Left lobe of liver (tissue), 2 donors: ENCODE data around the gene PKD2L2. TPM values are rescaled to one million over a fixed set of nuclear protein-coding genes. Genes with fewer than 3 reads are reported as not detected.
"Not testable (repeated sequence)": the region's sequence is repeated elsewhere in the genome, so short reads cannot be mapped to it uniquely, and the experiment has no call there.

ENCODE experiments used
- ATAC-seq: fragments of 200-7000 bp; cut with Tn5 transposase; one replicate; pipeline ENCODE4 v1.9.1; 2020; ENCODE audit warnings: mild to moderate bottlenecking, moderate library complexity
- DNase-seq: peaks from one replicate; pipeline ENCODE4 v3.0.0-alpha.2; 2020; ENCODE audit warnings: low spot score
- total RNA-seq: library from RNA; stranded (reverse); gene quantifications from one replicate; pipeline ENCODE4 v1.2.1, GENCODE V29; 2021
- donor health status: DM: no; HTN: no; CAD: no; lungs with moderate emphysema.
- donor health status: DM: no; HTN: yes; CAD: no.

Gene PKD2L2
- not detected for total RNA-seq

- DNase-seq (peak; percentile 60), ATAC-seq (peak; percentile 88)
Measured at GRCh38 chr5:137888863-137889759, at the start of gene PKD2L2. Gene PKD2L2, plus strand, starts transcription at chr5:137889457. Its CDS starts 35 bp downstream, at chr5:137889492.

DNA sequence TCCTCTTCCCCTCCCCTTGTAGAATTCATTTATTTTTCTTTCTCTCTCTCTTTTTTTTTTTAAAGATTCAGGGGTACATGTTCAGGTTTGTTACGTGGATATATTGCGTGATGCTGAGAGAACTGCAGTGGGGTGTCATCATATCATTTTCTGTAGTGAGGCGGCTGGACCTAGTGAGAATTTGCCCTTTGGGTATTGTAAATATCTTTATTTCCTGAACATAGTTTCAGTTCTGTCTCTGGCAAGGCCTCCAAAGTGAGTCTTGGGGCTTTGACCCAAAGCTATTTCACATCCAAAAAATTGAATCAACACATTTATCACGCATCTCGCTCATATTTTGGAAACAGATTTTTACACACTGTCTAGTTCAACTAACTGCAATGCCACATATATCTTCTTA, 47.0 kb upstream of the PKD2L2 start:
- ATAC-seq: no peak
- no peak for DNase-seq

GRCh38 chr5:137843676-137844299, 45.5 kb upstream of the PKD2L2 start:
- ATAC-seq (no peak), DNase-seq (no peak)

- DNase-seq (no peak), ATAC-seq (no peak)
Measured at GRCh38 chr5:137845472-137845871, 43.8 kb upstream of the PKD2L2 start.

DNA sequence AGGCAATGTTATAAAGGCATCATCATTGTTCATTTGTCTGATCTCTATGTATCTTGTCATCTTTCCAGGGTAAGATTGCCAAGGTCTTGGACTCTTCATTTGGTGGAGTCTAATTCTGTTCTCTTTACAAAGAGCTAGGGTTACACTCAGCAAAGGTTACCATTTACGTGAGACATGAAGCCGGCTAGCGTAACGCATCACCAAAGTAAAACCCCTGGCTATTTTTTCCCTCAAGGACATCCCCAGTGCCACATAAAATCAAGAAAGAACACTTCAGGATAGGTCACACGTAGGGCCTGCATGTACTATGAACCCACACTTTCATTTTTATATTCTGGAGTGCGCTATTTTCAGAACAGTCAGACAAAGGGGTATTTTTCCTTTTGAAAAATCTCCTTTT, 41.6 kb upstream of the PKD2L2 start:
- DNase-seq (no peak), ATAC-seq (no peak)

GRCh38 chr5:137853165-137853564, 36.1 kb upstream of the PKD2L2 start:
- ATAC-seq, DNase-seq: not testable (repeated sequence)

GRCh38 chr5:137856201-137856600, 33.1 kb upstream of the PKD2L2 start:
- ATAC-seq (no peak), DNase-seq (no peak)

DNA sequence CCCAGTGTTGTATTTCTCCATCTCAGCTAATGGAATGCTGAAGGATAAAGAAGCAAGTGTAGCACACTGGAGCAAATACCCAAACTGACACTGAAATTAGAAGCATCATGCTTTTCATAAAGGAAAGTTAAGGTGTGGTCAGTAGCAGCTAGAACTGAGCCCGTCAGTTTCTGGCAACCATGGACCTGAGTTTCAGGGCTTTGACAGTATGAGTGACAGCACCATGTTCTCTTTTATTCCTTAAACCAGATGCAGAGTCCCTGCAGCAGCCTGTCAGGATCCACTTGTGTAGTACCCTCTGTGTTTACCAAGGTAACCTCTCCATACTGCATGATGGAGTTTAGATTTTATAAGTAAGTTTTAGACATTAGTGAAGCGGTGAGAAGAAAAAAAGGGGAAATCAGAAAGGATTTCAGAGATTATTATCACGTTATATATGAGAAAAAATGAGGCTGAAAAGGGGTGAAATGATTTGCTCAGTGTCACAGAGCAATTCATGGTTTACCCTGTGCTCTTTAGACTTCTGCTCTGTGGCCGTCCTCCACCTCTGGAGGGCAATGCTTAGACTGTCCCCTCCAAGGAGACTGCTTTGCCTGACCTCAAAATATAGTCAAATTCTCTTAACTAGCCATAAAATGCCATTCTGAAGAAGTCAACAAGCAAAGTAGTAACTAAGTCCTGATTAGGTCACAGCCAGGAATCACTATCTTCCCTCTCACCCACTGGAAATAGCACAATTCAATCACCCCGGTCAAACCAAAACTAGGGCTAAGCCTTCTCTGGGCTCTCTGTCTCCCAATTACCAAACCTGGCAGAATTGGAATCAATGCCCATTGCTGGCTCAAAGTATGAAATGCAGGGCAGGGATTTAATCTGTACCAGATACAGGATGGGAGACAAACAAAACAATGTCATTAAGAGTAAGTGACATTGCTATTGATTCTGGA, 32.1 kb upstream of the PKD2L2 start:
- DNase-seq: no peak
- peak; percentile 31 for ATAC-seq

DNA sequence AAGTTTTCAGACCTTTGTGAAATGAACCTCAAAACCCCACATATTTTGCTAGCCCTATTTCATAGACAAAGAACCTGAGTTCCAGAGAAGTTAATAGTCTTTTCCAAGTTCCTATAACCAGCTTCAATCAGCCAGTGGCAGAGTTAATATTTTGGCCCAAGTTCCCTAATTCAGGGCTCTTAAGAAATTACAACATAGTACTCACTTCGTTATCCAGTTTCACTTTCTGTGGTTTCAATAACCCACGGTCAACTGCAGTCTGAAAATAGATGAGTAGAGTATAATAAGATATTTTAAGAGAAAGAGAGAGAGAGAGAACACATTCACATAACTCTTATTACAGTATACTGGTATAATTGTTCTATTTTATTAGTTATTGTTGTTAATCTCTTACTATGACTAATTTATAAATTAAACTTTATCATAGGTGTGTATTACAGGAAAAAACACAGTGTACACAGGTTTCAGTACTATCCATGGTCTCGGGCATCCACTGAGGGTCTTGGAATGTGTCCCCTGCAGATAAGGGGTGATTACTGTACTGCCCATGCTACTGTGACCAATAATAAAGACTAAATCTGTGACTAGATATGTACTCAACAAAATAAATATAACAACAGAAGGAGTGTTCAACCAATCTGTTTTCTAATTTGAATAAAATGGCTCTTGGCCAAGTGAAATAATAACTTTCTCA, 30.9 kb upstream of the PKD2L2 start:
- ATAC-seq: peak; percentile 92

DNA sequence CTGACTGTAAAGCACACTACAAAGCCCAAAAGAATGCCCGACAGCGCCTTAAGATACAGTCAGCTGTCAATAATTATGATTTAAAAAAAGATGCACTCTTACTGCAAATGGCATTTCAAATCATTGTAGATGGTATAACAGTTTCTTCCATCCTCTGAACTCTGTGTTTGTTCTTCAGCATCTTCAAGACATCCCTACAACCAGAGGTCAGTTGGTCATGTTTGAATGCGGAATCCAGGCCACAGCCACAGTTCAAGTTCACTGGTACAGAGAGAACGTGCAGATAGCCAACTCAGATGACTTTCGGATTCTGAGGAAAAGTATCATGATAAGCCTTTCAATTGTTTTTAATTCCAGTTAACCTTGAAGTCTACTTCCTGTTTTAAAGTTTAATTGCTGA, 30.3 kb upstream of the PKD2L2 start:
- ATAC-seq (peak; percentile 54), DNase-seq (no peak)

More for the DNA sequence above, 30.9 kb upstream of the PKD2L2 start:
- no peak for DNase-seq

- ATAC-seq (no peak), DNase-seq (no peak)
Measured at GRCh38 chr5:137862251-137862650, 27.0 kb upstream of the PKD2L2 start.

- not testable (repeated sequence) for DNase-seq, ATAC-seq
Measured at GRCh38 chr5:137863653-137864052, 25.6 kb upstream of the PKD2L2 start.

DNA sequence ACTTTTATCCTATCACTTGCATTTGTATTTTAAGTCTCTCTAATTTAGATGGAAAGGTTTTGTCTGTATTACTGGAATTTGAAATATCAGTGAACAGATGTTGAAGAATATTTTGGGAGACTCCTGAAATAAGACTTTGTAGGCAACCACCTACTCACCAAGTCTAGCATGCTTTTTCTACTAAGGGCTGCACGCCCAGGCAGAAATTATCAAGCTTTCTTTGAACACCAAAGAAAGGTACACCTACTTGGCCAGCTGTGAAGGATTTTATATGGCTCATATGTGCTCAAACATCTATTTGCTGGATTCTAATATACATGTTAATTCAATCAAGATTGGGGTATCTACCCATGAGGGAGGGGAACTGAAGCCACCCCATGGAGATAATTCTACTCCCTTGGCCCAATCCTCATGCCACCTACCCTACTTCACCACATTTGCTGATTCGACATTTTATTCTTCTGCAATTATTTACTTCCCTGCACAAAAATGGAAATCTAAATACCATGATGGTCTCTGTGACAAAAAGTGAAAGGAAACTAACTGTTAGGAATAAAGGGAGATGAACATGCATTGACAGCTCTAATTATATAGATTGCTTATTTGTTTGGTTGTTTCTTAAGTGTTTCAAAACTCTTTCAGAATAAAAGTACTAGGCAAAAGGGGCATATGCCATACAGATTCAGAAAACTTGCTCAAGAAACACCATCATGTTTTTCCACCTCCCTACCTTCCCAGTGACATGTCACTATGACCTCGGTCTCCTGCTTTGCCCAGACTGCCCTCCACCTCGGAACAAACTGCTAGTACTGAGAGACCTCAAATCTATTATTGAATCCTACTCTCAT, 22.5 kb upstream of the PKD2L2 start:
- ATAC-seq: no peak
- no peak for DNase-seq

- ATAC-seq (no peak), DNase-seq (no peak)
Measured at GRCh38 chr5:137867664-137868063, 21.6 kb upstream of the PKD2L2 start, which contains the start of gene MYOT. Gene MYOT, plus strand, starts transcription at chr5:137867860. Its CDS starts 2,792 bp downstream, at chr5:137870652.

DNA sequence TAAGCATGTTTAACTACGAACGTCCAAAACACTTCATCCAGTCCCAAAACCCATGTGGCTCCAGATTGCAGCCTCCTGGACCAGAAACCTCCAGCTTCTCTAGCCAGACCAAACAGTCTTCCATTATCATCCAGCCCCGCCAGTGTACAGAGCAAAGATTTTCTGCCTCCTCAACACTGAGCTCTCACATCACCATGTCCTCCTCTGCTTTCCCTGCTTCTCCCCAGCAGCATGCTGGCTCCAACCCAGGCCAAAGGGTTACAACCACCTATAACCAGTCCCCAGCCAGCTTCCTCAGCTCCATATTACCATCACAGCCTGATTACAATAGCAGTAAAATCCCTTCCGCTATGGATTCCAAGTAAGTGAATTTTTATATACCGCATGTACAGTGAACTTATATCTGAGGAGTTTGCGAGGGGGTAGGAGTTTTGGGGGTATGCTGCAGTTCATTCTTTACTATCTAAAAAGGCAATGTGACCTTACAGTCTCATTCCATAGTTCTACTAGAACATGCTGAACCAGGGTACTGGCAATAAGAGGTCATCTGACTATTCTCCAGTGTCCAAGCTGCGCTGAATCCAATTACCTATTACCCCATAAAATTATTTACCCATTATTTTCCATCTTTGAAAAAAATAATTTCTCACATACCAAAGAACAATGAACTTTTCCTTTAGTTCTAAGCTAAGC, 18.5 kb upstream of the PKD2L2 start:
- DNase-seq (no peak), ATAC-seq (no peak)

GRCh38 chr5:137871571-137871970, 17.7 kb upstream of the PKD2L2 start:
- DNase-seq: no peak
- ATAC-seq: no peak

DNA sequence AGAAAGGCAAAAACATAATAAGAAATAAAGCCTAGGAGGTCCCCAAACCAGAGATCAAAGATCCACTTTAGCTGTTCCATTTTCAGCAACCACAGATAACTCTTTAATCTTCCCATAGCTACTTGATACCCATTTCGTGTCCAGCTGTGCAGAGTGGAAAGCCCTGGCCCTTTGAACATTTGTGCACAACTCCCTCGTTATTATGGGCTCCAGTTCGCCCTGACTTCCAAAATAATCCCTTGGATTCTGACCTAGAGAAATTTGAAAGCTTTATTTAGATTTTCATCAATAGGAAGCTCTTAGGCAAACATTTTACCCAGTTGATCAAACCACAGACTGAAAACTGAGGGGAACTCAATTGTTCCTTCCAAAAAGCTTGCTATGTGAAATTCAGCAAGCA, 16.8 kb upstream of the PKD2L2 start:
- no peak for ATAC-seq
- DNase-seq: no peak

GRCh38 chr5:137876101-137876500, 13.2 kb upstream of the PKD2L2 start:
- no peak for ATAC-seq
- no peak for DNase-seq

DNA sequence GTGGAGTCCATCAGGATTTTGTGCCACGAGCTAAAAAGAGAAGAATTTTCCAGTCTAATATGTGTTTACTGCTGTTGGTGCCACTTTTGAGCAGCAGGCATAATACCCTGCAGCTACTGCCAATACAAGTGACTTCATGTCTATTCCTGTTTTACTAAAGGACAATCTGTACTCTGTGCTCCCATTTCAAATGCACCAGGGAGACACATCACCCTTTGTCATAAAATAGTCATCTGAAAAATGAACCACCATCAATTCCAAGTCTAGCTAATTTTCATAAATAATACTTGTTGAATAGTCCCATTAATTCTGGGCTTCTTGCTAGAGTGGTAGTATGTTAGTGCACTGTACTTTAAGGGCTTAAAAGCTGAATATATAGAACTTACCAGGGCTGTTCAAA, 8.9 kb upstream of the PKD2L2 start:
- DNase-seq (no peak), ATAC-seq (no peak)
